Peyer's patch (tissue), 4 donors: ENCODE results near the gene UBL7. TPM values are rescaled to one million over a fixed set of nuclear protein-coding genes. Genes with fewer than 3 reads are reported as not detected.

ENCODE experiments used
- DNase-seq, 3 donors: peaks; one replicate each; pipeline ENCODE4 v3.0.0-alpha.2; 2017 to 2019
- H3K27ac ChIP-seq, 4 donors: fragments of 200-600 bp; sonication (generic); one replicate each; pipeline ENCODE4 v1.5.1; 2016 to 2019
- H3K27me3 ChIP-seq, 2 donors: fragments of 200-600 bp; sonication (generic); one replicate each; pipeline ENCODE4 v1.5.1; 2019
- H3K36me3 ChIP-seq, 3 donors: fragments of 200-600 bp; sonication (generic); one replicate each; pipeline ENCODE4 v1.5.1; 2016 to 2019
- H3K4me1 ChIP-seq, 4 donors: fragments of 200-600 bp; sonication (generic); one replicate each; pipeline ENCODE4 v1.5.1; 2016 to 2019
- H3K4me3 ChIP-seq, 4 donors: fragments of 200-600 bp; sonication (generic); 1 replicate in 3 of 4; 2 replicates in 1 of 4; pipeline ENCODE4 v1.5.1; 2016 to 2019; ENCODE audit warnings: mild to moderate bottlenecking in 1 of 4
- H3K9me3 ChIP-seq, 4 donors: fragments of 200-600 bp; sonication (generic); one replicate each; pipeline ENCODE4 v1.5.1; 2016 to 2019; ENCODE audit warnings: mild to moderate bottlenecking in 1 of 4
- POLR2A ChIP-seq, 2 donors: fragments of 450-650 bp; IDR thresholded peaks; one replicate each; pipeline ENCODE4 v1.5.1; 2017; ENCODE audit warnings: antibody characterized with exemption in 2 of 2, mild to moderate bottlenecking in 2 of 2, moderate library complexity in 2 of 2
- total RNA-seq, 4 donors: library from RNA; depleted of rRNA; stranded (reverse); fragments of >200 nt; gene quantifications; one replicate each; pipeline ENCODE4 v1.1.0, GENCODE V29; 2016
- TF ChIP-seq, protein P1 (sequence below), 6 experiments: fragments of 450-650 bp in 4 of 6; fragments of 200-600 bp in 2 of 6; sonication (generic) in 1 of 6; IDR thresholded peaks; one replicate each; pipeline ENCODE4 v1.5.1; 2017 to 2019; ENCODE audit warnings: antibody characterized with exemption in 6 of 6, mild to moderate bottlenecking in 3 of 6, moderate library complexity in 1 of 6

Gene UBL7
- total RNA-seq, 4 donors from 2014 or later = 22.3 to 39.6 (median 32.6) TPM

DNA sequence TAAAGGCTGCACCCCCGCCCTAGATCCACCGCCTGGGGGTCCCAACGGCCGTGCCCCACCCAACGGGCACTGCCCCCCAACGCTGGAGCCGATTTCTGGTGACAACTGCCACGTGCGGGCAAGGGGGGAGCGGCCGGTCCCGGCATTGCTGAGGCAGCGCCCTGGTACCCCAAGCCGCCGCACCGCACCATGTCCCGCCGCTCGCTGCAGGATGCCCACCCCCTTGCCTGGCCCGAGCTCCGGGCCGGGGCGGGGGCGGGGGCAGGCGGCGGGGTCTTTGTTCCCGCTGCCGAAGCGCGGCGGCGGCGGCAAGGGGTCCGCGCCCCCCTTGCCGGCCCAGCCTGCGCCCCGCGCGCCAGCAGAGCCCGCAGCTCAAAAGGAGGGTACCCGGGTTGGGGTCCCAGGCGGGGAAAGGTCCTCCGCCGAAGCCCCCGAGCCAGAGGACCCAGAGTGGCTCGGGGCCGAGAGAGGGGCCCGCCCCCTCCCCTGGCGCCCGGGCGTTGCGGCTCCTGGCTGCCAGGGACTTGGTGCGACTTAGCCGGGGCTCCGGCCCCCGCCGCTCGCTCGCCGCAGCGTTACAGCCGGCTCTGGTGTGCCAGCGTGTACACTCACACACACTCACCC, 27.9 kb downstream of the UBL7 start:
- peaks cover 0 to 9% of the 10 kb centered on the region in 2 donors for H3K27me3 ChIP-seq
- no peaks in the 10 kb centered on the region for H3K36me3 ChIP-seq
- H3K27ac ChIP-seq = peak overlapping the region; percentile 69 to 93 (median 84)
- DNase-seq = peak in 1 of 3 donors; percentile 56
- H3K4me1 ChIP-seq = peaks cover 0 to 24% (median 17%) of the 10 kb centered on the region in 4 donors
- H3K9me3 ChIP-seq = no peaks in the 10 kb centered on the region
- TF ChIP-seq POLR2A (IDR thresholded peaks at IDR 0.05) = no peak
- H3K4me3 ChIP-seq = peak overlapping the region; percentile 65 to 81 (median 80)

DNA sequence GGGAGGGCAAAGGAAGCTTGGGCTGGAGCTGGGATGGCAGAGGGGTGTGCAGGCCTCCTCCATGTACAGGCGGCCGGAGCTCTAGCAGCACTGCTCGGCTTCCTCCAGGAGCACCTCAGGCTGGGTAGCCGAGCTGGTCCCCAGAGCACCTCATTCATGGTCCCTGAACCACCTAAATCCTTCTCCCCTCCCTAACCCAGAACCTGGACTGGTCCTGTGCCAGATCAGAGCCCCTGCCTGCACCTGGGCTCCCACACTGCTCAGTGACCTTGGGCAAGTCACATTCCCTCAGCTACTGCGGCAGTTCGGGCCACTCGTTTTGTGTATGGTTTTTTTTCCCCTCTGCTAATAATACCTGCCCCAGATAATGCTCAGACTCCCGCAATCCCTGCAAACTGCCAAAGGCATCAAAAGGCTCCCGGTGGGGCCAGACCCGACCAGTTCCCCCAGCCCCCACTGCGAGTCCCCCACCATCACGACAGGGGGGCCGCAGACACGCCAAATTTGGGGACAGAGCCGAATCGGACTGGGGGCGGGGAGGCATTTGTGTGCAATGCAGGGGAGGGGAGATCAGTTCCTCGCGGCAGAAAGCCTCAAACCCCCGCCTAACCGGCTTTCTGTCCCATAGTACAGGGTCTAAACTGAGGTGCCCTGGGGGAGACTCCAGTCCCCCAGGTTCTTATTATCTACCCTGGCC, 28.5 kb downstream of the UBL7 start:
- TF ChIP-seq, protein P1, sequence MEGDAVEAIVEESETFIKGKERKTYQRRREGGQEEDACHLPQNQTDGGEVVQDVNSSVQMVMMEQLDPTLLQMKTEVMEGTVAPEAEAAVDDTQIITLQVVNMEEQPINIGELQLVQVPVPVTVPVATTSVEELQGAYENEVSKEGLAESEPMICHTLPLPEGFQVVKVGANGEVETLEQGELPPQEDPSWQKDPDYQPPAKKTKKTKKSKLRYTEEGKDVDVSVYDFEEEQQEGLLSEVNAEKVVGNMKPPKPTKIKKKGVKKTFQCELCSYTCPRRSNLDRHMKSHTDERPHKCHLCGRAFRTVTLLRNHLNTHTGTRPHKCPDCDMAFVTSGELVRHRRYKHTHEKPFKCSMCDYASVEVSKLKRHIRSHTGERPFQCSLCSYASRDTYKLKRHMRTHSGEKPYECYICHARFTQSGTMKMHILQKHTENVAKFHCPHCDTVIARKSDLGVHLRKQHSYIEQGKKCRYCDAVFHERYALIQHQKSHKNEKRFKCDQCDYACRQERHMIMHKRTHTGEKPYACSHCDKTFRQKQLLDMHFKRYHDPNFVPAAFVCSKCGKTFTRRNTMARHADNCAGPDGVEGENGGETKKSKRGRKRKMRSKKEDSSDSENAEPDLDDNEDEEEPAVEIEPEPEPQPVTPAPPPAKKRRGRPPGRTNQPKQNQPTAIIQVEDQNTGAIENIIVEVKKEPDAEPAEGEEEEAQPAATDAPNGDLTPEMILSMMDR (IDR thresholded peaks at IDR 0.05) = no peak
- TF ChIP-seq POLR2A (IDR thresholded peaks at IDR 0.05) = no peak
- peak in 1 of 3 donors; percentile 42 for DNase-seq
- H3K27ac ChIP-seq = peak overlapping the region; percentile 69 to 93 (median 84)
- H3K27me3 ChIP-seq = peaks cover 0 to 9% of the 10 kb centered on the region in 2 donors
- no peaks in the 10 kb centered on the region for H3K9me3 ChIP-seq
- peaks cover 0 to 24% (median 17%) of the 10 kb centered on the region in 4 donors for H3K4me1 ChIP-seq
- no peaks in the 10 kb centered on the region for H3K36me3 ChIP-seq
- H3K4me3 ChIP-seq = peak overlapping the region; percentile 65 to 81 (median 80)

DNA sequence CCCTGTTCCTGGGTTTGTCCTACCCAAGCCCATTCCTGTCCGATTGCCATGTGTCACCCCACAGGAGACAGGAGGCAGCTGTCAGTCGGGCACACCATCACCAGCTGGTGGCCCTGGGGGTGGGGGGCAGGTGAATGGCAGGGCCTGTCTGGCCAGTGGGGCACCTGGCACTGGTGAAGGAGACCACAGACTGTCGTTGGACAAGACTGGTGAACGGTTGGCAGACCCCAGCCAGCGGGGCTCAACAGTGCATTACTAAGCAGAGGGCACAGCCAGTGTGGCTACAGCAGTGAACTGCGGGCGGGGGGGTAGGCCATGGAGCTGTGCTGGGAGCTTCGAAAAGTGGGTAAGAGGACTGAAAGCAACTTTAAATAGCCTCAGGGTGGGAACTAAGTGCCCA, 29.3 kb downstream of the UBL7 start:
- no peaks in the 10 kb centered on the region for H3K36me3 ChIP-seq
- peak in 2 of 3 donors; percentile 46 to 49 for DNase-seq
- H3K27me3 ChIP-seq = peaks cover 0 to 9% of the 10 kb centered on the region in 2 donors
- no peak for TF ChIP-seq POLR2A (IDR thresholded peaks at IDR 0.05)
- TF ChIP-seq, protein P1 (IDR thresholded peaks at IDR 0.05) = no peak
- H3K4me1 ChIP-seq = peaks cover 0 to 29% (median 17%) of the 10 kb centered on the region in 4 donors
- H3K9me3 ChIP-seq = no peaks in the 10 kb centered on the region
- H3K4me3 ChIP-seq = peak overlapping the region in 2 of 4 donors; percentile 79 to 81
- peak overlapping the region in 2 of 4 donors; percentile 86 to 93 for H3K27ac ChIP-seq

DNA sequence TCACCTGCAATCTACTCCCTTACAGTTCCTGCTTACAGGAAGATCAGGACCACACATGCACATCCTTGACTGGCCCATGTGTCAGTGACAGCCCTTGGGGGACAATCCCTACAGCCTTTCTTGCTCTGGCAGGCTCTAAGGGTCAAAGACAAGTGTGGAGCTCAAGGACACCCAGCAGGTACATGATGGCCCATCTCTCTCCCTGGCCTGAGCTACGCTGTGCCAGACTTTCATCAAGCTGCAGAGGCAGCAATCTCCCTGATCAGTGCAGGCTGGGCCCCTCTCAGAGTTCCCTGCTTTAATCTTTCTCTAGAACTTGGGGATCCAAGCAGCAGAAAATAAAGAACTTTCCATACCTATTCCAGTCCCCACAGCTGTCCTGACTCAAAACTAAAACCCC, 29.8 kb downstream of the UBL7 start:
- DNase-seq = no peak
- no peaks in the 10 kb centered on the region for H3K9me3 ChIP-seq
- peak overlapping the region in 2 of 4 donors; percentile 1 to 93 for H3K27ac ChIP-seq
- TF ChIP-seq, protein P1 (IDR thresholded peaks at IDR 0.05) = no peak
- TF ChIP-seq POLR2A (IDR thresholded peaks at IDR 0.05) = no peak
- H3K4me3 ChIP-seq = peak overlapping the region in 2 of 4 donors; percentile 7 to 79
- peaks cover 0 to 29% (median 17%) of the 10 kb centered on the region in 4 donors for H3K4me1 ChIP-seq
- H3K27me3 ChIP-seq = peaks cover 0 to 9% of the 10 kb centered on the region in 2 donors
- H3K36me3 ChIP-seq = no peaks in the 10 kb centered on the region

DNA sequence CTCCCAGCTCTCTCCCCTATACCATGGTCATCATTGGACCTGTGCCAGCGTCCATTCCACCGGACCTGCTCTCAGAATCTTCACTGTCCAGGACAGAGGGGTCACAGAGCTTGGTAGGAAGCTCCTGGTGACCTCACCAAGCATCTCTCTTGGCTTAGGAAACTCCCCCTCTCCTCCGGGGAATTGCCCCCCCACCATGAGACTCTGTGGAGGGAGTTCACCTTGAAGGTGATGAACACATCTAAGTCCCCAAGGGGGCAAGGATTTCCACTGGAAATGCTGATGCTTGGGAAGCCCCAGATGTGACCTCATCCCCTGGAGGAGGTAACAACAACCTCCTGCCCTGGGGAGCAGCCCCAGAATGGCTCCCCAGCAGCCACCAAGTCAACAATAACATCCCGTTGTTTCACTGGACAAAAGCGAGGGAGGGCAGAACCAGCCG, 30.4 kb downstream of the UBL7 start:
- Histone ChIP-seq H3K27ac (peak overlapping the region in 2 of 4 donors; percentile 1 to 93), H3K27me3 (peaks cover 0 to 9% of the 10 kb centered on the region in 2 donors), H3K4me3 (peak overlapping the region in 2 of 4 donors; percentile 7 to 79), H3K9me3 (no peaks in the 10 kb centered on the region), H3K4me1 (peaks cover 0 to 29% (median 17%) of the 10 kb centered on the region in 4 donors), H3K36me3 (no peaks in the 10 kb centered on the region)
- TF ChIP-seq, protein P1 (IDR thresholded peaks at IDR 0.05) = no peak
- no peak for TF ChIP-seq POLR2A (IDR thresholded peaks at IDR 0.05)
- no peak for DNase-seq
